Gastroesophageal sphincter (tissue), 3 donors: ENCODE measurements around the gene GNLY.

Experiments used
- EP300 ChIP-seq: sonication (generic); formaldehyde crosslinking; IDR thresholded peaks from one replicate; pipeline ENCODE4 v1.6.1; 2017; ENCODE audit warnings: antibody characterized with exemption, mild to moderate bottlenecking
- POLR2A ChIP-seq, 2 donors: fragments of 450-650 bp; IDR thresholded peaks; one replicate each; pipeline ENCODE4 v1.6.1; 2017; ENCODE audit warnings: antibody characterized with exemption in 2 of 2, mild to moderate bottlenecking in 2 of 2, moderate library complexity in 1 of 2
- POLR2AphosphoS5 ChIP-seq: sonication (generic); formaldehyde crosslinking; IDR thresholded peaks from one replicate; pipeline ENCODE4 v1.6.1; 2017; ENCODE audit warnings: antibody characterized with exemption
- TF ChIP-seq, protein P1 (sequence below), 4 experiments: fragments of 200-600 bp in 2 of 4; fragments of 450-650 bp in 2 of 4; sonication (generic) in 1 of 4; IDR thresholded peaks; one replicate each; pipeline ENCODE4 v1.5.1; 2017 to 2019; ENCODE audit warnings: antibody characterized with exemption in 4 of 4, mild to moderate bottlenecking in 2 of 4, moderate library complexity in 2 of 4

DNA sequence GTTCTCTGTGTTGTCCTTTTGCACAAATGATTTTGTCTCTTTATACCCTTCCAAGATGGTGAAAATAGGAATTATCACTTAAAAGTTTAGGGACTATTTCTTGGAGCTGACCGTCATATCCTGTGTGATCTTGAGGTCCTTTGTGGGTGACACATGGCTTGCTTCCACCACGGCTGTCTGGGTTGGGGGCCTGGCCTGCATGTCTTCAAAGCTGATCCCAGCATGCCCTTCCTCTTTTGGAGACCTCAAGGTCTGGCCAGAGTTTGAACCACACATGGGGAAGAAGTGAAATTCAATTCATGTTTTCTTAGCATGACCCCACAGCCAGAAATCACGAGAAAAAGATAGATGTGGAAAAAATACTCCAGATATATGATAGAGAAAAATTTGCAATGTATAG, 40.2 kb upstream of the GNLY start:
- TF ChIP-seq, protein P1, sequence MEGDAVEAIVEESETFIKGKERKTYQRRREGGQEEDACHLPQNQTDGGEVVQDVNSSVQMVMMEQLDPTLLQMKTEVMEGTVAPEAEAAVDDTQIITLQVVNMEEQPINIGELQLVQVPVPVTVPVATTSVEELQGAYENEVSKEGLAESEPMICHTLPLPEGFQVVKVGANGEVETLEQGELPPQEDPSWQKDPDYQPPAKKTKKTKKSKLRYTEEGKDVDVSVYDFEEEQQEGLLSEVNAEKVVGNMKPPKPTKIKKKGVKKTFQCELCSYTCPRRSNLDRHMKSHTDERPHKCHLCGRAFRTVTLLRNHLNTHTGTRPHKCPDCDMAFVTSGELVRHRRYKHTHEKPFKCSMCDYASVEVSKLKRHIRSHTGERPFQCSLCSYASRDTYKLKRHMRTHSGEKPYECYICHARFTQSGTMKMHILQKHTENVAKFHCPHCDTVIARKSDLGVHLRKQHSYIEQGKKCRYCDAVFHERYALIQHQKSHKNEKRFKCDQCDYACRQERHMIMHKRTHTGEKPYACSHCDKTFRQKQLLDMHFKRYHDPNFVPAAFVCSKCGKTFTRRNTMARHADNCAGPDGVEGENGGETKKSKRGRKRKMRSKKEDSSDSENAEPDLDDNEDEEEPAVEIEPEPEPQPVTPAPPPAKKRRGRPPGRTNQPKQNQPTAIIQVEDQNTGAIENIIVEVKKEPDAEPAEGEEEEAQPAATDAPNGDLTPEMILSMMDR (IDR thresholded peaks at IDR 0.05) = no peak
- TF ChIP-seq POLR2A (IDR thresholded peaks at IDR 0.05) (no peak), EP300 (no peak), POLR2AphosphoS5 (no peak)
